Urothelium cell line (cell line): ENCODE measurements around the gene CPNE9.

Experiments used
- DNase-seq: peaks from one replicate; pipeline ENCODE4 v3.0.0; 2011; ENCODE audit warnings: low spot score, mixed read lengths
- FAIRE-seq: peaks from 2 replicates; lab custom pipeline; 2011; peaks lifted over from hg19 to GRCh38; lab: Jason Lieb, UNC

Gene CPNE9

GRCh38 chr3:9715764-9716437 is 12.3 kb downstream of the CPNE9 start:
- peak; percentile 88 for DNase-seq
- FAIRE-seq = no peak

GRCh38 chr3:9716801-9717555 is 13.3 kb downstream of the CPNE9 start:
- FAIRE-seq (no peak), DNase-seq (no peak)

GRCh38 chr3:9717563-9717962 is 13.9 kb downstream of the CPNE9 start:
- no peak for DNase-seq
- no peak for FAIRE-seq

- no peak for FAIRE-seq
- DNase-seq = no peak
These were observed 14.5 kb downstream of the CPNE9 start for GRCh38 chr3:9718118-9718517.

GRCh38 chr3:9721015-9721699 is 17.5 kb downstream of the CPNE9 start:
- FAIRE-seq (no peak), DNase-seq (no peak)

- no peak for FAIRE-seq
- DNase-seq = no peak
These were observed 18.0 kb downstream of the CPNE9 start for GRCh38 chr3:9721700-9722060.

- no peak for FAIRE-seq
- no peak for DNase-seq
These were observed 22.3 kb downstream of the CPNE9 start for GRCh38 chr3:9725775-9726515.

GRCh38 chr3:9727041-9727595 is 23.5 kb downstream of the CPNE9 start:
- DNase-seq = peak; percentile 54
- FAIRE-seq = no peak

GRCh38 chr3:9727743-9728142 is 24.1 kb downstream of the CPNE9 start:
- DNase-seq (no peak), FAIRE-seq (no peak)

- FAIRE-seq = no peak
These were observed 25.8 kb downstream of the CPNE9 start for GRCh38 chr3:9729419-9729818.

GRCh38 chr3:9730657-9731205 is 27.1 kb downstream of the CPNE9 start:
- DNase-seq (peak; percentile 87), FAIRE-seq (no peak)

More at GRCh38 chr3:9729419-9729818, 25.8 kb downstream of the CPNE9 start:
- no peak for DNase-seq

- DNase-seq (peak; percentile 100), FAIRE-seq (no peak)
These were observed 27.8 kb downstream of the CPNE9 start, which contains the start of gene BRPF1 for GRCh38 chr3:9731206-9732079. TSS of gene BRPF1 (plus strand) at chr3:9731735. CDS start at chr3:9734141, 2,406 bp downstream.

- FAIRE-seq = no peak
- DNase-seq = peak; percentile 16
These were observed 28.6 kb downstream of the CPNE9 start for GRCh38 chr3:9732080-9732739.

- FAIRE-seq (no peak), DNase-seq (no peak)
These were observed 29.1 kb downstream of the CPNE9 start for GRCh38 chr3:9732740-9733115.

- no peak for FAIRE-seq
These were observed 33.2 kb downstream of the CPNE9 start for GRCh38 chr3:9736831-9737230.

GRCh38 chr3:9739181-9739580 is 35.5 kb downstream of the CPNE9 start:
- DNase-seq (no peak), FAIRE-seq (no peak)

More at GRCh38 chr3:9736831-9737230, 33.2 kb downstream of the CPNE9 start:
- no peak for DNase-seq

- no peak for FAIRE-seq
- DNase-seq = no peak
These were observed 38.9 kb downstream of the CPNE9 start for GRCh38 chr3:9742560-9742959.

- FAIRE-seq (no peak), DNase-seq (no peak)
These were observed 39.9 kb downstream of the CPNE9 start for GRCh38 chr3:9743548-9743947.

- DNase-seq = no peak
- no peak for FAIRE-seq
These were observed 40.5 kb downstream of the CPNE9 start for GRCh38 chr3:9744162-9744561.
